Lower leg skin (tissue), 3 donors: ENCODE results near the gene HAL.

Experiments
- CTCF ChIP-seq, 3 donors: fragments of 450-650 bp; IDR thresholded peaks; one replicate each; pipeline ENCODE4 v1.5.1; 2016; ENCODE audit warnings: antibody characterized with exemption in 3 of 3, mild to moderate bottlenecking in 3 of 3, moderate library complexity in 2 of 3
- POLR2A ChIP-seq, 2 donors: fragments of 450-650 bp; IDR thresholded peaks; one replicate each; pipeline ENCODE4 v1.6.1; 2016 to 2017; ENCODE audit warnings: antibody characterized with exemption in 2 of 2, mild to moderate bottlenecking in 1 of 2, moderate library complexity in 1 of 2

GRCh38 chr12:96025518-96025917 is 29.4 kb upstream of the HAL start:
- no peak for TF ChIP-seq CTCF (IDR thresholded peaks at IDR 0.05)
- TF ChIP-seq POLR2A (IDR thresholded peaks at IDR 0.05): no peak
